Neuronal stem cell (in vitro differentiated cells): ENCODE data around the gene HEMK1.

Experiments used
- DNase-seq: peaks from one replicate; pipeline ENCODE4 v3.0.0-alpha.2; 2013; ENCODE audit warnings: low spot score
- H2AFZ ChIP-seq: one replicate; pipeline ENCODE4 v1.6.1; 2013; ENCODE audit warnings: mild to moderate bottlenecking, low read length, inconsistent platforms
- H2AK5ac ChIP-seq: 2 replicates; pipeline ENCODE4 v1.6.1; 2013; ENCODE audit warnings: low read depth, mild to moderate bottlenecking, inconsistent platforms, low read length, moderate library complexity, mixed read lengths
- H2BK120ac ChIP-seq: 2 replicates; pipeline ENCODE4 v1.6.1; 2013; ENCODE audit warnings: low read depth, mild to moderate bottlenecking, inconsistent platforms, low read length, moderate library complexity, mixed read lengths
- H2BK12ac ChIP-seq: one replicate; pipeline ENCODE4 v1.6.1; 2013; ENCODE audit warnings: low read length, inconsistent platforms
- H2BK15ac ChIP-seq: 2 replicates; pipeline ENCODE4 v1.6.1; 2013; ENCODE audit warnings: mild to moderate bottlenecking, low read length, inconsistent platforms, mixed read lengths
- H2BK5ac ChIP-seq: one replicate; pipeline ENCODE4 v1.6.1; 2013; ENCODE audit warnings: inconsistent platforms, mild to moderate bottlenecking, low read length, moderate library complexity
- H3K14ac ChIP-seq: one replicate; pipeline ENCODE4 v1.6.1; 2013; ENCODE audit warnings: low read length, inconsistent platforms
- H3K18ac ChIP-seq: 2 replicates; pipeline ENCODE4 v1.6.1; 2013; ENCODE audit warnings: low read length, inconsistent platforms
- H3K23ac ChIP-seq: 2 replicates; pipeline ENCODE4 v1.6.1; 2013; ENCODE audit warnings: low read depth, mild to moderate bottlenecking, mixed read lengths, low read length, inconsistent platforms; ENCODE audit not compliant: poor library complexity
- H3K27ac ChIP-seq: replicated peaks from 3 replicates; pipeline ENCODE4 v1.5.1; 2013; ENCODE audit warnings: low read length, inconsistent platforms
- H3K27me3 ChIP-seq, 3 experiments: 2 replicates each; pipeline ENCODE4 v1.6.1; 2013; ENCODE audit warnings: low read length in 3 of 3, mild to moderate bottlenecking in 2 of 3, inconsistent platforms in 1 of 3, low read depth in 1 of 3, mixed read lengths in 1 of 3, moderate library complexity in 1 of 3; ENCODE audit not compliant: control insufficient read depth in 3 of 3, insufficient read depth in 3 of 3
- H3K36me3 ChIP-seq, 2 donors: replicated peaks in 1 of 2; 2 replicates each; pipeline ENCODE4 v1.6.1; 2013; ENCODE audit warnings: low read length in 2 of 2; ENCODE audit not compliant: control insufficient read depth in 2 of 2, insufficient read depth in 2 of 2
- H3K4ac ChIP-seq: 2 replicates; pipeline ENCODE4 v1.6.1; 2013; ENCODE audit warnings: inconsistent platforms, mild to moderate bottlenecking, low read length, moderate library complexity
- H3K4me1 ChIP-seq, 2 donors: 1 replicate in 1 of 2; 2 replicates in 1 of 2; pipeline ENCODE4 v1.6.1; 2013; ENCODE audit warnings: low read length in 2 of 2, low read depth in 1 of 2; ENCODE audit not compliant: control insufficient read depth in 2 of 2, insufficient read depth in 1 of 2
- H3K4me2 ChIP-seq: one replicate; pipeline ENCODE4 v1.6.1; 2013; ENCODE audit warnings: mild to moderate bottlenecking, low read length, inconsistent platforms; ENCODE audit not compliant: insufficient read depth, poor library complexity, severe bottlenecking
- H3K4me3 ChIP-seq, 2 donors: 2 replicates each; pipeline ENCODE4 v1.5.1; 2013; ENCODE audit warnings: low read length in 2 of 2, mild to moderate bottlenecking in 2 of 2, inconsistent platforms in 1 of 2, moderate library complexity in 1 of 2
- H3K79me1 ChIP-seq: one replicate; pipeline ENCODE4 v1.6.1; 2013; ENCODE audit warnings: low read depth, mild to moderate bottlenecking, inconsistent platforms, low read length, moderate library complexity
- H3K9ac ChIP-seq: one replicate; pipeline ENCODE4 v1.6.1; 2013; ENCODE audit warnings: mild to moderate bottlenecking, low read depth, low read length, inconsistent platforms; ENCODE audit not compliant: poor library complexity
- H3K9me3 ChIP-seq, 2 donors: replicated peaks in 1 of 2; 2 replicates each; pipeline versions ENCODE3 to v1.6.1; 2013; ENCODE audit warnings: low read length in 2 of 2, mild to moderate bottlenecking in 2 of 2, inconsistent platforms in 1 of 2, low read depth in 1 of 2, mixed read lengths in 1 of 2, moderate library complexity in 1 of 2; ENCODE audit not compliant: control insufficient read depth in 2 of 2, insufficient read depth in 1 of 2
- H4K8ac ChIP-seq: one replicate; pipeline ENCODE4 v1.6.1; 2013; ENCODE audit warnings: low read depth, mild to moderate bottlenecking, inconsistent platforms, low read length, moderate library complexity
- H4K91ac ChIP-seq: one replicate; pipeline ENCODE4 v1.6.1; 2013; ENCODE audit warnings: low read length, low read depth, mild to moderate bottlenecking, inconsistent platforms; ENCODE audit not compliant: poor library complexity
- WGBS, 2 donors: extraction: QIAGEN DNeasy Blood & Tissue Kit; methylation state at CpG; one replicate each; pipeline ENCODE4 v1.1.7; 2013; ENCODE audit warnings: missing lambda C conversion rate in 2 of 2, mixed read lengths in 1 of 2; ENCODE audit not compliant: insufficient read length in 2 of 2, insufficient replicate concordance in 1 of 2; ENCODE audit errors: extremely low coverage in 2 of 2; 5-methylcytosine and 5-hydroxymethylcytosine counted together

The HEMK1 gene

DNA sequence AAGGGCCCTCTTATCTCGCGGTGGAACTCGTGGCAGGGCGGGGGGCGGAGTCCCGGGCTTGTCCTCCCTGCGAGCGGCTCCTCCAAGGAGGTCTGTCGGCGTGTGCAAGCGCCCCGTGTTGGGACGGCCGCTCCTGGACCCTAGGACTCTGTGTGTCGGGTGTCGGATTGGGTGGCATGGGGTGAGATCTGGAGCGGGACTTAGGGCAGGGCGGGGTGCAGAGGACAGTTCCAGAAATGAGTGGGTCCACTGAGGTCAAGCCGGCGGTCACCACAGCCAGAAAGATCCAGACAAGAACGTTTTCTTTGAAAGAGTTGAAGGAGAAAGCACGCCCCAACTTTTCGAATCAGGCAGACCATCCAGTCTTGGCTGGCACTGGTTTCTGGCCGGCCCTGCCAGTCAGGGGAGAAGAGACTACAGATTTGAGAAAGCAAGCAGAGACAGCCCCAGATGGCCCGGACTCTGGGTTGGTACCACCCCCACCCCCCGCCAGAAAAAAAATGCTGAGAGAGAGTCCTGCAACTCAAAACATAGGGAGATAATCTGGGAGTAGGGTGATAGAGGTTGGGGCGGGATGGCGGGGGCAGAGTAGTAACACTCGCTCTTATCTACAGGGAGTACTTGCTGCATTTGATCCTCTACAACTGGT, 43.0 kb downstream of the HEMK1 start:
- no peak overlapping the region for H3K27ac ChIP-seq

DNA sequence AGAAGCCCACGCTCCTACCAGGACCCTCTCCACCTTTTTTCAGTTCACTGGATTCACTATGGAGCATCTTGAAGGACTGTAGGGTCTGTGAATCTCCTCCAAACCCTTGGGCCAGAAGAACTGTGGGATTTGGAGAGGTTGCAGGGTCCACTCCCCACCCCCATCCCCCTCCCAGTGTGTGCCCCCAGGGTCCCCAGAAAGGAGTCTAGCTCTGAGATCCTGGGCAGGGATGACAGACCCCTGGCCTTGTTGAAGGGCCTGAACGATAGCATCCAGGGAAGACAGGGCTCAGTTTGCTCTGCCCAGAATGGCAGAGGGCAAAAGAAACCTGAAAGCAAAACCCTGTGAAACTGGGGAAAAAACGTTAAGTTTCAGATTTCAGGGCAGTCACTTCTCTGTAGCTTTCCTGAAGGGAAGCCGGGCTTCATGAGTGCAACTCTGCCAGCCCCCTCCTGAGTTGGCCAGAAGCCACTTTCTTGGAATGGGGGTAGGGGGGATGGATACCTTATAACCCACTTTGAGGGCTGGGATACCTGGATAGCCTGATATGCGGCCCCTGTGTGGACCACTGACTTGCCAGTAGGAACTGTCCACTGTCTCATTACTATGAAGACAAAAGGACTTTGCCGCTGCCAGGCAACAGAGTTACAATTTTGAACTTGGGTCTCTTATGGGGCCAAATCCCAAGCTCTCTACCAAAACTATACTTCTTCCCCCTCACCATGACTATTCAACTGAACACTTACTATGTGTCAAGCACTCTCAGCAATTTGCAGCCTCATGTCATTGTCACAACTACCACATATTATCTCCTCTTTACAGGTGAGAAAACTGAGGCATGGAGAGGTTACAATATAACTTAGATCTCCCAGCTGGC, 43.9 kb downstream of the HEMK1 start:
- Histone ChIP-seq H2BK5ac (no peak overlapping the region), H3K23ac (no peak overlapping the region), H3K79me1 (peaks cover 3% of the 10 kb centered on the region), H3K9ac (no peak overlapping the region), H3K4me3 (no peak overlapping the region), H2BK15ac (no peak overlapping the region), H3K14ac (no peak overlapping the region), H3K4ac (no peak overlapping the region), H4K8ac (no peak overlapping the region), H3K36me3 (peaks cover under 1 to 11% of the 10 kb centered on the region in 2 donors), H2AFZ (no peak overlapping the region), H4K91ac (no peak overlapping the region), H3K4me2 (no peak overlapping the region), H2BK12ac (no peak overlapping the region), H3K9me3 (no peaks in the 10 kb centered on the region), H2AK5ac (no peak overlapping the region), H2BK120ac (no peak overlapping the region), H3K27me3 (peaks cover 0 to 23% (median 0%) of the 10 kb centered on the region in 3 experiments), H3K27ac (no peak overlapping the region), H3K4me1 (peaks cover 21 to 24% of the 10 kb centered on the region in 2 donors), H3K18ac (no peak overlapping the region)
- no CpG with 5 or more reads among the region's 6 CpGs for WGBS, 2 donors
- no peak for DNase-seq

More for the DNA sequence above, 43.0 kb downstream of the HEMK1 start:
- WGBS, 2 donors, result no CpG with 5 or more reads among the region's 29 CpGs
- no peak overlapping the region for H4K91ac ChIP-seq
- H2BK120ac ChIP-seq, result no peak overlapping the region
- peaks cover 2 to 19% of the 10 kb centered on the region in 2 donors for H3K36me3 ChIP-seq
- no peak overlapping the region for H3K4ac ChIP-seq
- no peaks in the 10 kb centered on the region for H3K9me3 ChIP-seq
- peaks cover 15 to 20% of the 10 kb centered on the region in 2 donors for H3K4me1 ChIP-seq
- H4K8ac ChIP-seq, result no peak overlapping the region
- H3K18ac ChIP-seq, result peak overlapping the region; percentile 62
- H3K4me3 ChIP-seq, result peak overlapping the region; percentile 55 to 77
- no peak overlapping the region for H2BK15ac ChIP-seq
- H3K27me3 ChIP-seq, result peaks cover 0 to 23% (median 0%) of the 10 kb centered on the region in 3 experiments
- no peak overlapping the region for H2BK12ac ChIP-seq
- H2AK5ac ChIP-seq, result no peak overlapping the region
- peak overlapping the region; percentile 86 for H3K4me2 ChIP-seq
- peak overlapping the region; percentile 73 for H3K9ac ChIP-seq
- no peak overlapping the region for H2BK5ac ChIP-seq
- no peak for DNase-seq
- no peak overlapping the region for H3K14ac ChIP-seq
- H3K79me1 ChIP-seq, result no peaks in the 10 kb centered on the region
- H2AFZ ChIP-seq, result peak overlapping the region; percentile 96
- H3K23ac ChIP-seq, result no peak overlapping the region

DNA sequence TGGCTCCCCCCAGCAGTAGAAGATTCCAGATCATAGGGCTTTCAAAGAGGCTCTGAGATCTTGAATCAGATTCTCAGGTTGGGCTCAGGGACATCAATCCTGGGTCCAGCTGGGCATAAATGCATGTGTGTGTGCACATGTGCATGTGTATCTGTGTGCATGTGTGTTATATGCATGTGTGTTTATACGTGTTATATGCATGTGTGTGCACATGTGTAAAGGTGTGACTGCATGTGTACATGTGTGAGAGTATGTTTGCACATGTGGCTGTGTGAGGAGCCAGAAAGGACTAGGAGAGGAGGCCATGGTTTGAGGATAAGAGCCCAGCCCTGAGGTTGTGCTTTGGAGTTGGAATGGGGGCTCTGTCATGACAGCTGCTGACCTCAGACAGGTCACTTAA, 45.9 kb downstream of the HEMK1 start:
- DNase-seq, result no peak
- Histone ChIP-seq H3K27ac (no peak overlapping the region), H3K4me3 (no peak overlapping the region), H3K4ac (no peak overlapping the region), H3K9me3 (no peaks in the 10 kb centered on the region), H3K36me3 (no peaks in the 10 kb centered on the region), H3K18ac (no peak overlapping the region), H3K9ac (no peak overlapping the region), H3K23ac (no peak overlapping the region), H2AK5ac (peak overlapping the region; percentile 22), H3K79me1 (peaks cover 3% of the 10 kb centered on the region), H2BK12ac (no peak overlapping the region), H3K4me1 (peaks cover 22 to 24% of the 10 kb centered on the region in 2 donors), H2BK120ac (no peak overlapping the region), H4K91ac (no peak overlapping the region), H3K14ac (no peak overlapping the region), H3K27me3 (peaks cover 0 to 23% (median 0%) of the 10 kb centered on the region in 3 experiments), H2BK5ac (no peak overlapping the region), H4K8ac (no peak overlapping the region), H2BK15ac (no peak overlapping the region), H2AFZ (no peak overlapping the region), H3K4me2 (no peak overlapping the region)
- WGBS, 2 donors, result no CpG with 5 or more reads among the region's 1 CpG
